ENCODE results near the gene SPATA31D3. TPM values are rescaled to one million over a fixed set of nuclear protein-coding genes. Genes with fewer than 3 reads are reported as not detected.
"Not testable (repeated sequence)": the region's sequence is repeated elsewhere in the genome, so short reads cannot be mapped to it uniquely, and the experiment has no call there.

SPATA31D3 gene
- total RNA-seq (not detected), polyA plus RNA-seq (ENCODE audit: insufficient read depth, low read depth, low replicate concordance) (not detected)
- long read RNA-seq, donor 1, result 0 reads
- long read RNA-seq, donor 2, result 0 reads
- long read RNA-seq, donor 3, result 0 reads
- long read RNA-seq, donor 4, result 0 reads
- long read RNA-seq, donor 5, result 0 reads
- long read RNA-seq, donor 6, result 0 reads
- long read RNA-seq, donor 7, result 0 reads
- long read RNA-seq, donor 8, result 0 reads
- long read RNA-seq, donor 9, result 0 reads
- long read RNA-seq, donor 10, result 0 reads

- H3K9me3 ChIP-seq (ENCODE audit: control insufficient read depth in 2 of 3, insufficient read depth in 1 of 3, low read length in 3 of 3); FAIRE-seq; H3K27me3 ChIP-seq (ENCODE audit: control insufficient read depth, insufficient read depth, low read length); H3K36me3 ChIP-seq (ENCODE audit: control insufficient read depth in 2 of 3, insufficient read depth in 3 of 3, low read length in 3 of 3); H3K27ac ChIP-seq (ENCODE audit: low read depth in 2 of 2, low read length in 2 of 2); H3K4me3 ChIP-seq (ENCODE audit: low read length in 3 of 3); H3K9ac ChIP-seq (ENCODE audit: low read length in 3 of 3); intact Hi-C loops (cut with DNase I); H3K4me1 ChIP-seq (ENCODE audit: control insufficient read depth in 2 of 3, insufficient read depth in 2 of 3, low read depth in 1 of 3, low read length in 3 of 3); DNase-seq: not testable (repeated sequence)
Observed at GRCh38 chr9:81943393-81943792, at the start of gene SPATA31D3. SPATA31D3 (plus strand) TSS chr9:81943500; CDS start chr9:81943586, 86 bp downstream.

- intact Hi-C loops (cut with DNase I), result no loop called here
- H3K4me3 ChIP-seq (ENCODE audit: low read length in 3 of 3), result no peak overlapping the region
- H3K36me3 ChIP-seq (ENCODE audit: control insufficient read depth in 2 of 3, insufficient read depth in 3 of 3, low read length in 3 of 3), result no peaks in the 10 kb centered on the region
- no peak for TF ChIP-seq CTCF (IDR thresholded peaks at IDR 0.05; ENCODE audit: borderline replicate concordance, extremely low read depth, insufficient read depth)
- no peaks in the 10 kb centered on the region for H3K9me3 ChIP-seq (ENCODE audit: control insufficient read depth in 2 of 3, insufficient read depth in 1 of 3, low read length in 3 of 3)
- H3K27ac ChIP-seq (ENCODE audit: low read depth in 2 of 2, low read length in 2 of 2), result no peak overlapping the region
- FAIRE-seq (no peak), DNase-seq (no peak)
- no peak overlapping the region for H3K9ac ChIP-seq (ENCODE audit: low read length in 3 of 3)
- H3K4me1 ChIP-seq (ENCODE audit: control insufficient read depth in 2 of 3, insufficient read depth in 2 of 3, low read depth in 1 of 3, low read length in 3 of 3), result no peaks in the 10 kb centered on the region
- no peaks in the 10 kb centered on the region for H3K27me3 ChIP-seq (ENCODE audit: control insufficient read depth, insufficient read depth, low read length)
Observed at GRCh38 chr9:81893929-81894328, 49.4 kb upstream of the SPATA31D3 start.

GRCh38 chr9:81894891-81895290 lies 48.4 kb upstream of the SPATA31D3 start:
- no peaks in the 10 kb centered on the region for H3K36me3 ChIP-seq (ENCODE audit: control insufficient read depth in 2 of 3, insufficient read depth in 3 of 3, low read length in 3 of 3)
- intact Hi-C loops (cut with DNase I), result no loop called here
- FAIRE-seq (no peak), DNase-seq (no peak)
- no peaks in the 10 kb centered on the region for H3K9me3 ChIP-seq (ENCODE audit: control insufficient read depth in 2 of 3, insufficient read depth in 1 of 3, low read length in 3 of 3)
- no peaks in the 10 kb centered on the region for H3K27me3 ChIP-seq (ENCODE audit: control insufficient read depth, insufficient read depth, low read length)
- H3K9ac ChIP-seq (ENCODE audit: low read length in 3 of 3), result no peak overlapping the region
- no peak overlapping the region for H3K27ac ChIP-seq (ENCODE audit: low read depth in 2 of 2, low read length in 2 of 2)
- H3K4me1 ChIP-seq (ENCODE audit: control insufficient read depth in 2 of 3, insufficient read depth in 2 of 3, low read depth in 1 of 3, low read length in 3 of 3), result no peaks in the 10 kb centered on the region
- no peak overlapping the region for H3K4me3 ChIP-seq (ENCODE audit: low read length in 3 of 3)
- no peak for TF ChIP-seq CTCF (IDR thresholded peaks at IDR 0.05; ENCODE audit: borderline replicate concordance, extremely low read depth, insufficient read depth)

- no peak for TF ChIP-seq CTCF (IDR thresholded peaks at IDR 0.05; ENCODE audit: borderline replicate concordance, extremely low read depth, insufficient read depth)
- DNase-seq, result no peak
Observed at GRCh38 chr9:81896070-81896469, 47.2 kb upstream of the SPATA31D3 start.

More at GRCh38 chr9:81896070-81896469, 47.2 kb upstream of the SPATA31D3 start:
- H3K9ac ChIP-seq (ENCODE audit: low read length in 3 of 3), result no peak overlapping the region
- H3K27ac ChIP-seq (ENCODE audit: low read depth in 2 of 2, low read length in 2 of 2), result no peak overlapping the region
- H3K4me3 ChIP-seq (ENCODE audit: low read length in 3 of 3), result no peak overlapping the region
- H3K27me3 ChIP-seq (ENCODE audit: control insufficient read depth, insufficient read depth, low read length), result no peaks in the 10 kb centered on the region
- no peak for FAIRE-seq
- no peaks in the 10 kb centered on the region for H3K36me3 ChIP-seq (ENCODE audit: control insufficient read depth in 2 of 3, insufficient read depth in 3 of 3, low read length in 3 of 3)
- no peaks in the 10 kb centered on the region for H3K4me1 ChIP-seq (ENCODE audit: control insufficient read depth in 2 of 3, insufficient read depth in 2 of 3, low read depth in 1 of 3, low read length in 3 of 3)
- H3K9me3 ChIP-seq (ENCODE audit: control insufficient read depth in 2 of 3, insufficient read depth in 1 of 3, low read length in 3 of 3), result no peaks in the 10 kb centered on the region
- intact Hi-C loops (cut with DNase I), result no loop called here

All from kidney (tissue), 22 donors.